Superior temporal gyrus (tissue), 1 donor: ENCODE measurements around the gene SULF2.
"Not testable (repeated sequence)": the region's sequence is repeated elsewhere in the genome, so short reads cannot be mapped to it uniquely, and the experiment has no call there.

Experiments used
- DNase-seq: peaks from one replicate; pipeline ENCODE4 v3.0.0-alpha.2; 2016; ENCODE audit errors: extremely low spot score

The SULF2 gene

GRCh38 chr20:47804972-47805371 lies 19.7 kb upstream of the SULF2 start:
- not testable (repeated sequence) for DNase-seq

- not testable (repeated sequence) for DNase-seq
Measured at GRCh38 chr20:47804224-47804825, 19.0 kb upstream of the SULF2 start.

GRCh38 chr20:47802975-47803374 lies 17.7 kb upstream of the SULF2 start:
- no peak for DNase-seq

- no peak for DNase-seq
Measured at GRCh38 chr20:47802226-47802920, 17.1 kb upstream of the SULF2 start.

GRCh38 chr20:47801759-47802158 lies 16.5 kb upstream of the SULF2 start:
- DNase-seq = no peak

GRCh38 chr20:47801079-47801478 lies 15.8 kb upstream of the SULF2 start:
- DNase-seq = no peak

- DNase-seq = no peak
Measured at GRCh38 chr20:47800623-47801022, 15.3 kb upstream of the SULF2 start.

- DNase-seq = no peak
Measured at GRCh38 chr20:47799116-47799715, 13.9 kb upstream of the SULF2 start.

- DNase-seq = no peak
Measured at GRCh38 chr20:47796971-47797370, 11.7 kb upstream of the SULF2 start.

GRCh38 chr20:47795214-47795907 lies 10.1 kb upstream of the SULF2 start:
- DNase-seq = no peak

GRCh38 chr20:47794264-47794663 lies 9.0 kb upstream of the SULF2 start:
- not testable (repeated sequence) for DNase-seq

GRCh38 chr20:47792021-47792618 lies 6.8 kb upstream of the SULF2 start:
- no peak for DNase-seq

GRCh38 chr20:47791084-47791599 lies 5.9 kb upstream of the SULF2 start:
- DNase-seq = no peak

GRCh38 chr20:47790580-47790965 lies 5.3 kb upstream of the SULF2 start:
- DNase-seq = no peak

GRCh38 chr20:47789764-47790579 lies 4.7 kb upstream of the SULF2 start:
- DNase-seq = no peak

GRCh38 chr20:47789081-47789763 lies 3.9 kb upstream of the SULF2 start:
- DNase-seq = no peak

- DNase-seq = no peak
Measured at GRCh38 chr20:47788741-47789080, 3.4 kb upstream of the SULF2 start.

GRCh38 chr20:47786765-47787107 lies 1.5 kb upstream of the SULF2 start:
- no peak for DNase-seq

- peak; percentile 80 for DNase-seq
Measured at GRCh38 chr20:47785854-47786764, 828 bp upstream of the SULF2 start.
